ENCODE measurements around the gene PNPLA3. TPM values are rescaled to one million over a fixed set of nuclear protein-coding genes. Genes with fewer than 3 reads are reported as not detected.

PNPLA3 gene
- total and polyA plus RNA-seq, 8 donors, result 0.34 to 2.4 (median 0.50) TPM

DNA sequence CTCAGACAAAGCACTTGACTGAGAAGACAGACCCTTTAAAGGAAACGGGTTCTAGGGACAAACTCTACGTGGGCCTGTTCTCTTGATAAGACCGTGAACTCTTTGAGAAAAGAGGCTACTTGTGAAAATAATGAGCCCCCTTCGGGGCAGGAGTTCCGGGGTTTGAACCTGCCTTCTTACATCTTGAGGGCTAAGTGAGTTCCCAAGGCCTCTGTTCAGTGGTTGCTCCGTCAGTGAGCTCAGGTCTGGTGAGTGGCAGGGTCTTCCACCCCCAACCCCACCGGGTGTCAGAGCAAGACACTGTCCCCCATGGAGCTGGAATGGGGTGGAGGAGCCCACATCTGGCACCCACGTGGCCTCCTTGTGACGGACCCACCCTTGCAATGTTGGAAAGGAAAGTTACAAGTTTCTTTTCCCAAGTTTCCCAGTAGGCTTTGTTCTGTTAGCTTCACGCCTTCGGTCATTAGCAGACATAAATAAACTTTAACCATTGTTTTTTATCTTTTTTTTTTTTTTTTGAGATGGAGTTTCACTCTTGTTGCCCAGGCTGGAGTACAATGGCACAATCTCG is 25.3 kb downstream of the PNPLA3 start:
- Histone ChIP-seq H3K27ac (no peak overlapping the region), H3K27me3 (peaks cover 0 to 21% of the 10 kb centered on the region in 2 donors), H3K36me3 (no peaks in the 10 kb centered on the region), H3K9me3 (no peaks in the 10 kb centered on the region), H3K4me3 (no peak overlapping the region), H3K4me1 (peaks cover 0 to under 1% of the 10 kb centered on the region in 2 donors)
- ATAC-seq (no peak), DNase-seq (no peak)
- no peak for TF ChIP-seq CTCF (IDR thresholded peaks at IDR 0.05)
- intact Hi-C loops (cut with DNase I), result no loop called here

GRCh38 chr22:43951391-43951790 is 27.8 kb downstream of the PNPLA3 start:
- Histone ChIP-seq H3K4me1 (peaks cover 13 to 17% of the 10 kb centered on the region in 2 donors), H3K9me3 (no peaks in the 10 kb centered on the region), H3K36me3 (no peaks in the 10 kb centered on the region), H3K27ac (no peak overlapping the region), H3K4me3 (no peak overlapping the region), H3K27me3 (peaks cover 0 to 12% of the 10 kb centered on the region in 2 donors)
- intact Hi-C loops (cut with DNase I), result no loop called here
- ATAC-seq (no peak), DNase-seq (no peak)
- TF ChIP-seq CTCF (IDR thresholded peaks at IDR 0.05), result no peak

DNA sequence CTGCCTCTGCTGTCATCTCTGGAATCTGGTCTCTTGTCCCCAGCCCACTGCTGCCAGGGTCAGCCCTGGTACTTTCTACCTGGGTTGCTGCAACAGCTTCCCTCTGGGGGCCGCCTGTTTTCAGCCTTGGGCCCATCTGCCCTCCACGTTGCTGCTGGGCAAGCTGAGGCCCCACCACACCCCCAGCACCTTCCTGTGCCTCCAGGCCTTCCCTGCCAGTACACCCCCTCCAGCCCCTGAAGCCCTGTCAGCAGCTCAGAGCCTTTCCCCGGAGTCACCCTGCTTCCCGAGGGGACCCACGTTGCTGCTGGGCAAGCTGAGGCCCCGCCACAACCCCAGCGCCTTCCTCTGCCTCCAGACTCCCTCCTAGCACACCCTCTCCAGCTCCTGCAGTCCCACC is 28.4 kb downstream of the PNPLA3 start:
- peaks cover 16 to 23% of the 10 kb centered on the region in 2 donors for H3K4me1 ChIP-seq
- H3K36me3 ChIP-seq, result no peaks in the 10 kb centered on the region
- no peaks in the 10 kb centered on the region for H3K9me3 ChIP-seq
- DNase-seq, result no peak
- TF ChIP-seq CTCF (IDR thresholded peaks at IDR 0.05), result no peak
- ATAC-seq, result no peak
- H3K4me3 ChIP-seq, result no peak overlapping the region
- H3K27me3 ChIP-seq, result peaks cover 0 to 12% of the 10 kb centered on the region in 2 donors
- intact Hi-C loops (cut with DNase I), result no loop called here
- no peak overlapping the region for H3K27ac ChIP-seq

DNA sequence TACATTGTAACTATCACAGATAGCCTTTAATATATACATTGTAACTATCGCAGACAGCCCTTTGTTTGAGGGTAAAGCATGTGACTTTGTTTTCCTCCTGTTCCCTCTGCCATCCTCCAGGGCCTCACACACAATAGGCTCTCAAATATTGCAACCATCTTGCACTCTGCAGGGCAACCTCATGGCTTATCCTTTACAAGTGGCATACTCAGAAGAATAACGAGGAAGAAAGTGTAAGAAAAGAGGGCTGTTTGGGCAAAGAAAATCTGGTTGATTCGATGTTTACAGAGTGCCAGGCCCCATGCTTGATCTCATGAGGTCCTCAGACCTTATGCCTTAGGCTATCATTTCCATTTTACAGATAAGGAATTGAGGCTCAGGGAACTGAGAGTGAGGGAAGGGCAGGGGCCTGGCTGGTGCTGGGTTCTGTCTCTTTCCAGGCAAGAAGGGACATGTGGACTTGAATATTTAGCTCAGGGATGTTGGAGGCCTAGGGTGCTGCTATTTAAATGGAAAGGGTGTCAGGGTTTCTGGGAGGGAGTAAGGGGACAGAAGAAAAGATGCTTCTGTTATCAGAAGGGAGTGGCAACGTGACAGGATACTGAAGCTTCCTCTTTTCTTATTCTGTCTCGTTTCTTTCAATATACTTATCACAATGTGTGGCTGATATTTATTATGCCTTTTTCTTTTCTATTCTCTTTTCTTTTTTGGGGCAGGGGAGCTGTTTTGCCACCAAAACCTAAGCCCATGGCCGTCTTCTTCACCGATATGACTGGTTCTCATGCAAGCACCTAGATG is 30.6 kb downstream of the PNPLA3 start:
- Histone ChIP-seq H3K36me3 (no peaks in the 10 kb centered on the region), H3K4me1 (peaks cover 16 to 33% of the 10 kb centered on the region in 2 donors), H3K4me3 (peak overlapping the region; percentile 86 to 94), H3K9me3 (no peaks in the 10 kb centered on the region), H3K27me3 (peaks cover 0 to 12% of the 10 kb centered on the region in 2 donors), H3K27ac (peak overlapping the region in 1 of 2 donors; percentile 92)
- ATAC-seq, result no peak
- TF ChIP-seq CTCF (IDR thresholded peaks at IDR 0.05), result no peak
- intact Hi-C loops (cut with DNase I), result no loop called here
- no peak for DNase-seq
